HG03103 (cell line): Measurements from ENCODE around the gene ARID5A.
"Not testable (repeated sequence)": the region's sequence is repeated elsewhere in the genome, so short reads cannot be mapped to it uniquely, and the experiment has no call there.

Experiments used
- ATAC-seq: cut with Tn5 transposase; IDR thresholded peaks from one replicate; pipeline ENCODE4 v1.9.1; 2021; ENCODE audit warnings: low read depth; ENCODE audit not compliant: unreplicated experiment

Gene ARID5A

GRCh38 chr2:96553176-96553956 lies 16.8 kb downstream of the ARID5A start:
- no peak for ATAC-seq

GRCh38 chr2:96553957-96554292 lies 17.4 kb downstream of the ARID5A start:
- not testable (repeated sequence) for ATAC-seq

GRCh38 chr2:96554293-96555145 lies 18.0 kb downstream of the ARID5A start:
- no peak for ATAC-seq

- no peak for ATAC-seq
Measured at GRCh38 chr2:96555146-96555610, 18.6 kb downstream of the ARID5A start.

GRCh38 chr2:96556441-96557330 lies 20.1 kb downstream of the ARID5A start:
- no peak for ATAC-seq

GRCh38 chr2:96557421-96557820 lies 20.9 kb downstream of the ARID5A start:
- not testable (repeated sequence) for ATAC-seq

GRCh38 chr2:96558061-96558460 lies 21.5 kb downstream of the ARID5A start:
- no peak for ATAC-seq

- no peak for ATAC-seq
Measured at GRCh38 chr2:96558485-96558884, 21.9 kb downstream of the ARID5A start.

- no peak for ATAC-seq
Measured at GRCh38 chr2:96564026-96564425, 27.5 kb downstream of the ARID5A start.

- no peak for ATAC-seq
Measured at GRCh38 chr2:96564563-96564962, 28.0 kb downstream of the ARID5A start.

- no peak for ATAC-seq
Measured at GRCh38 chr2:96565111-96565510, 28.6 kb downstream of the ARID5A start.

GRCh38 chr2:96568094-96568493 lies 31.5 kb downstream of the ARID5A start:
- no peak for ATAC-seq

- ATAC-seq = no peak
Measured at GRCh38 chr2:96574364-96574763, 37.8 kb downstream of the ARID5A start.

- no peak for ATAC-seq
Measured at GRCh38 chr2:96575785-96576456, 39.4 kb downstream of the ARID5A start.

- no peak for ATAC-seq
Measured at GRCh38 chr2:96577501-96577900, 40.9 kb downstream of the ARID5A start.

- no peak for ATAC-seq
Measured at GRCh38 chr2:96578731-96579130, 42.2 kb downstream of the ARID5A start.

GRCh38 chr2:96579422-96579821 lies 42.9 kb downstream of the ARID5A start:
- no peak for ATAC-seq

- no peak for ATAC-seq
Measured at GRCh38 chr2:96580771-96581170, 44.2 kb downstream of the ARID5A start.

GRCh38 chr2:96584017-96584416 lies 47.5 kb downstream of the ARID5A start:
- no peak for ATAC-seq

GRCh38 chr2:96587843-96588242 lies 51.3 kb downstream of the ARID5A start:
- no peak for ATAC-seq
